Stimulated activated memory B cell treated with anti-CD40 and anti-IgM and Interleukin-4, amounts not matched to agents 10 μg/mL and 1 μg/mL and 100 μg/mL, for 72 hours (primary cell): ENCODE results near the gene CNGA3.
"Not testable (repeated sequence)": the region's sequence is repeated elsewhere in the genome, so short reads cannot be mapped to it uniquely, and the experiment has no call there.

Source experiments
- ATAC-seq: fragments of 150-1000 bp; cut with Tn5 transposase; 2 replicates; pipeline ENCODE4 v1.10.0; 2021
- H3K27ac Mint-ChIP-seq: one replicate; pipeline ENCODE4 v1.8.0; 2022; ENCODE audit warnings: mild to moderate bottlenecking, mixed read lengths
- H3K27me3 Mint-ChIP-seq: one replicate; pipeline ENCODE4 v1.8.0; 2022; ENCODE audit warnings: mixed read lengths
- H3K36me3 Mint-ChIP-seq: one replicate; pipeline ENCODE4 v1.8.0; 2022; ENCODE audit warnings: mixed read lengths
- H3K4me1 Mint-ChIP-seq: one replicate; pipeline ENCODE4 v1.8.0; 2022; ENCODE audit warnings: mixed read lengths
- H3K4me3 Mint-ChIP-seq: one replicate; pipeline ENCODE4 v1.8.0; 2022; ENCODE audit warnings: mild to moderate bottlenecking, moderate library complexity, mixed read lengths
- H3K9me3 Mint-ChIP-seq: one replicate; pipeline ENCODE4 v1.8.0; 2022; ENCODE audit warnings: mixed read lengths

The CNGA3 gene

DNA sequence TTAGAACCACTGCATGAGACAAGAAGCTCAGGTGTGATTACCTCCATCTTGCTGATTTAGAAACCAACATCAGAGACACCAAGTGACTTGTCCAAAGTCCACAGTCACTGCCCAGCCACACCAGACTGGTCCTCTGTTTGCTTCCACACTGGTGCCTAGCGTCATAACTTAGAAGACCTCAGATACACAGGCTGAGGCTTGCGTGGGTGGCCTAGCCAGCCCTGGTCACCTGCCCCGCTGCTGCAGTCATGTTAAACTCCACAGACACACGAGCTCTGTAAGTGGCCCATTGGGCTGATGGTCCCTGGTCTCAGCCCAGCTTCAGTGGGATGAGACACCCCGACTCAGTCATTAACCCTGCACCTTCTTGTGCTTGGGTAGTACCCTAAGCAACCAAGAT is 47.1 kb downstream of the CNGA3 start:
- Mint-ChIP-seq H3K27ac (no peak overlapping the region), H3K36me3 (no peaks in the 10 kb centered on the region), H3K9me3 (no peaks in the 10 kb centered on the region), H3K27me3 (peaks cover 23% of the 10 kb centered on the region), H3K4me1 (no peaks in the 10 kb centered on the region), H3K4me3 (no peak overlapping the region)
- no peak for ATAC-seq

- Mint-ChIP-seq H3K27ac (no peak overlapping the region), H3K36me3 (no peaks in the 10 kb centered on the region), H3K27me3 (peaks cover 34% of the 10 kb centered on the region), H3K4me3 (no peak overlapping the region), H3K4me1 (no peaks in the 10 kb centered on the region), H3K9me3 (no peaks in the 10 kb centered on the region)
- ATAC-seq: no peak
These were observed 48.4 kb downstream of the CNGA3 start for GRCh38 chr2:98394595-98395153.

- ATAC-seq: no peak
- Mint-ChIP-seq H3K27ac (no peak overlapping the region), H3K9me3 (no peaks in the 10 kb centered on the region), H3K4me1 (no peaks in the 10 kb centered on the region), H3K27me3 (peaks cover 47% of the 10 kb centered on the region), H3K4me3 (no peak overlapping the region), H3K36me3 (no peaks in the 10 kb centered on the region)
These were observed 49.7 kb downstream of the CNGA3 start for GRCh38 chr2:98395977-98396376.

- no peak for ATAC-seq
- H3K27me3 Mint-ChIP-seq: peaks cover 55% of the 10 kb centered on the region
- no peak overlapping the region for H3K27ac Mint-ChIP-seq
- no peaks in the 10 kb centered on the region for H3K4me1 Mint-ChIP-seq
- H3K4me3 Mint-ChIP-seq: no peak overlapping the region
- H3K36me3 Mint-ChIP-seq: no peaks in the 10 kb centered on the region
- H3K9me3 Mint-ChIP-seq: no peaks in the 10 kb centered on the region
These were observed 50.6 kb downstream of the CNGA3 start for GRCh38 chr2:98396745-98397355.

- Mint-ChIP-seq H3K27ac (no peak overlapping the region), H3K36me3 (no peaks in the 10 kb centered on the region), H3K4me1 (no peaks in the 10 kb centered on the region), H3K4me3 (no peak overlapping the region), H3K9me3 (no peaks in the 10 kb centered on the region), H3K27me3 (peaks cover 59% of the 10 kb centered on the region)
- no peak for ATAC-seq
These were observed 52.9 kb downstream of the CNGA3 start for GRCh38 chr2:98399140-98399539.

- H3K27me3 Mint-ChIP-seq: peaks cover 33% of the 10 kb centered on the region
- no peak overlapping the region for H3K4me3 Mint-ChIP-seq
- H3K4me1 Mint-ChIP-seq: no peaks in the 10 kb centered on the region
- ATAC-seq: no peak
- H3K36me3 Mint-ChIP-seq: no peaks in the 10 kb centered on the region
- H3K9me3 Mint-ChIP-seq: no peaks in the 10 kb centered on the region
- H3K27ac Mint-ChIP-seq: no peak overlapping the region
These were observed 57.6 kb downstream of the CNGA3 start for GRCh38 chr2:98403878-98404277.

- peaks cover 25% of the 10 kb centered on the region for H3K27me3 Mint-ChIP-seq
- no peaks in the 10 kb centered on the region for H3K4me1 Mint-ChIP-seq
- ATAC-seq: no peak
- no peak overlapping the region for H3K4me3 Mint-ChIP-seq
- no peaks in the 10 kb centered on the region for H3K36me3 Mint-ChIP-seq
- H3K27ac Mint-ChIP-seq: no peak overlapping the region
- H3K9me3 Mint-ChIP-seq: no peaks in the 10 kb centered on the region
These were observed 58.4 kb downstream of the CNGA3 start for GRCh38 chr2:98404556-98405250.

- Mint-ChIP-seq H3K27ac (no peak overlapping the region), H3K36me3 (no peaks in the 10 kb centered on the region), H3K27me3 (peaks cover 19% of the 10 kb centered on the region), H3K4me1 (no peaks in the 10 kb centered on the region), H3K4me3 (no peak overlapping the region), H3K9me3 (no peaks in the 10 kb centered on the region)
- ATAC-seq: no peak
These were observed 59.0 kb downstream of the CNGA3 start for GRCh38 chr2:98405301-98405700.

- no peak for ATAC-seq
- Mint-ChIP-seq H3K9me3 (no peaks in the 10 kb centered on the region), H3K27ac (no peak overlapping the region), H3K36me3 (no peaks in the 10 kb centered on the region), H3K4me3 (no peak overlapping the region), H3K4me1 (peaks cover 6% of the 10 kb centered on the region), H3K27me3 (no peaks in the 10 kb centered on the region)
These were observed 61.9 kb downstream of the CNGA3 start for GRCh38 chr2:98408155-98408554.

GRCh38 chr2:98412751-98413458 is 66.6 kb downstream of the CNGA3 start:
- Mint-ChIP-seq H3K36me3 (peaks cover 5% of the 10 kb centered on the region), H3K4me3 (no peak overlapping the region), H3K27ac (no peak overlapping the region), H3K4me1 (peaks cover 7% of the 10 kb centered on the region), H3K9me3 (peaks cover 3% of the 10 kb centered on the region), H3K27me3 (peaks cover 6% of the 10 kb centered on the region)
- ATAC-seq: peak; percentile 85

DNA sequence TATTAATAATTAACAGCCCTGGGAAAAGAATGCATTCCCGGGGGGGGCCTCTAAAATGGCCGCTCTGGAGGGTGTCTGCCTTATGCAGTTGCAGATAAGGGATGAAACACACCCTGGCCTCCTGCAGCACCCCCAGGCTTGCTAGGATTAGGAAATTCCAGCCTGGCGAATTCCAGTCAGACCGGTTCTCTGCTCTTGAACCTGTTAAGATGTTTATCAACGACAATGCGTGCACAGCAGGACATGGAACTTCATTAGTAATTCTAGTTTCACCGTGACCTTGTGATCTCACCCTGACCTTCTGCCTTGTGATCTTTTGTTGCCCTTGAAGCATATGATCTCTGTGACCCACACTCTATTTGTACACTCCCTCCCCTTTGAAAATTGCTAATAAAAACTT is 68.0 kb downstream of the CNGA3 start:
- not testable (repeated sequence) for H3K4me1 Mint-ChIP-seq, H3K4me3 Mint-ChIP-seq, H3K27ac Mint-ChIP-seq, H3K36me3 Mint-ChIP-seq, H3K27me3 Mint-ChIP-seq, ATAC-seq, H3K9me3 Mint-ChIP-seq

DNA sequence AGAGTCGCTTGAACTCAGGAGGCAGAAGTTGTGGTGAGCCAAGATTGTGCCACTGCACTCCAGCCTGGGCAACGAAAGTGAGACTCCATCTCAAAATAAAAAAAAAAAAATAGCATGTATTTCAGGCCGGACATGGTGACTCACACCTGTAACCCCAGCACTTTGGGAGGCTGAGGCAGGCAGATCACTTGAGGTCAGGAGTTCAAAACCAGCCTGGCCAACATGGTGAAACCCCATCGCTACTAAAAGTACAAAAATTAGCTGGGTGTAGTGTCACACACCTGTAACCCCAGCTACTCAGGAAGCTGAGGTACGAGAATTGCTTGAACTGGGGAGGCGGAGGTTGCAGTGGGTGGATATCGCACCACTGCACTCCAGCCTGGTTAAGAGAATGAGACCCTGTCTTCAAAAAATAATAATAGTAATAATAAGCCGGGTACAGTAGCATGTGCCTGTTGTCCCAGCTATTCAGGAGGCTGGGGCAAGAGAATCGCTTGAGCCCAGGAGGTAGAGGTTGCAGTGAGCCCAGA is 69.5 kb downstream of the CNGA3 start:
- H3K27ac Mint-ChIP-seq, H3K4me1 Mint-ChIP-seq, H3K27me3 Mint-ChIP-seq, H3K36me3 Mint-ChIP-seq, ATAC-seq, H3K4me3 Mint-ChIP-seq, H3K9me3 Mint-ChIP-seq: not testable (repeated sequence)

DNA sequence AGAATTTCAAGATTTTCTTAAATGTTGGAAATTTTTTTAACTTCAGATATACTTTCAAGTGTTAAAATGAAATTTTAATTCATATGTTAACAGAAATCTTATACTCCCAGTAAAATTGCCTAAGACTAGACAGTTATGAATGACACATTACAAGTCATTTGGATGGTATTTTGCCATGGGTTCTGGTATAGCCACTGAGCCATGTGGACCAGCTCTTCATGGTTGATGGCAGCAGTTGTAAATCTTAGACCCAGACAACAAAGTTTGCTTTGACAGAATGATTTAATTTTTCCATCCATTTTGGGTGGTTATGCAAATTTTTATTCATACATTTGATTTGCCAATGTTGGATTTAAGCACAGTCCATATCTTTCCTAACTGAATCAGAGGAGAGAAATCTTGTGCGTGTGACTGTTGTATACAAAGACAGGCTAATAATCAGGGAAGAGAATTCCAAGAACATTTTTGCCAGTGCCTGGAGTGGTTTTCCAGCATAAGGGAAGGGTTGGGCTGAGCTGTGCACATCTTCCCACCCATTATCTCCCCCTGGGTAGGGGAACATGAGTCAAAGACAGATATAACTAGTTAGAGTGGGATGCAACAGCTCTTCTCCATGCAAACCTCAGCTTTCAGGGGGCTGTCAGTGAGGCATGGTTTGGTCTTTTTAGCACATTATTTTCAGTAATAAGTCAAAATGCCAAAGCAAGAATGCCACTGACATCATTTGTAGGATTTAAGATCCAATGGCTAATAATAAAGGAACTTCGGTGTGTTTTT is 70.3 kb downstream of the CNGA3 start:
- Mint-ChIP-seq H3K4me1 (peaks cover 7% of the 10 kb centered on the region), H3K27ac (no peak overlapping the region), H3K4me3 (no peak overlapping the region), H3K9me3 (peaks cover 6% of the 10 kb centered on the region), H3K36me3 (peaks cover 5% of the 10 kb centered on the region), H3K27me3 (peaks cover 6% of the 10 kb centered on the region)
- ATAC-seq: no peak

DNA sequence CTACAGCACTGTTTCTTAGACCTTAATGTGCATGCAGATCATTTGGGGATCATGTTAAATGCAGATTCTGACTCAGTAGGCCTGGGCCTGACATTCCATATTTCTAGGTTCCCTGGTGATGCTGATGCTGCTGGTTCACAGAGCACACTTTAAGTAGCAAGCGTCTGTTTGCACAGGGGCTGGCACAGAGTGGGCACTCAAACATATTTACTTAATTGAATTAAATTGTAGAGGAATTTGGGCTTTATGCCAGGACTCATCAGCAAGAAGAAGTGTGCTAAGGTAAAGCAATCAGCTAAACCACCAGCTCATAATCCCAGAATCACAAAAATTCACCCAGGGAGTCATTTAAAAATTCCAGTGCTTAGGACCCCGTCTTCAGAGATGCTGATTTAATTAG is 73.3 kb downstream of the CNGA3 start:
- Mint-ChIP-seq H3K27ac (no peak overlapping the region), H3K27me3 (peaks cover 4% of the 10 kb centered on the region), H3K4me1 (no peaks in the 10 kb centered on the region), H3K4me3 (no peak overlapping the region), H3K9me3 (peaks cover 14% of the 10 kb centered on the region), H3K36me3 (peaks cover 17% of the 10 kb centered on the region)
- ATAC-seq: no peak
